CD4-positive, alpha-beta T cell (primary cell): ENCODE results near the gene FHDC1. TPM values are rescaled to one million over a fixed set of nuclear protein-coding genes. Genes with fewer than 3 reads are reported as not detected.

Experiments
- ATAC-seq: fragments of 200-7000 bp; cut with Tn5 transposase; one replicate; pipeline ENCODE4 v1.10.0; 2022; ENCODE audit warnings: mild to moderate bottlenecking; ENCODE audit not compliant: poor library complexity
- CTCF ChIA-PET: fragments of 350-600 bp; sonication (Branson Sonifier 250); formaldehyde crosslinking; loops from one replicate; lab custom pipeline; 2021; ENCODE audit warnings: antibody characterized with exemption, inconsistent platforms; lab: Charles Lee
- POLR2A ChIA-PET: fragments of 350-600 bp; sonication (Branson Sonifier 250); formaldehyde crosslinking; loops from one replicate; lab custom pipeline; 2021; ENCODE audit warnings: antibody characterized with exemption, inconsistent platforms; lab: Charles Lee
- DNase-seq, 14 experiments: peaks; one replicate each; pipeline ENCODE4 v3.0.0-alpha.2; 2013 to 2020; ENCODE audit warnings: mixed read lengths in 2 of 14
- H3K27ac ChIP-seq, 2 donors: one replicate each; pipeline versions ENCODE4 v1.5.1 to v1.7.0; 2013; ENCODE audit warnings: low read length in 2 of 2, low read depth in 1 of 2, mild to moderate bottlenecking in 1 of 2
- H3K27me3 ChIP-seq, 2 experiments: 1 replicate in 1 of 2; 2 replicates in 1 of 2; pipeline versions ENCODE4 v1.6.1 to v1.7.0; 2013; ENCODE audit warnings: low read length in 2 of 2, control low read depth in 1 of 2, mild to moderate bottlenecking in 1 of 2, moderate library complexity in 1 of 2; ENCODE audit not compliant: insufficient read depth in 2 of 2, control insufficient read depth in 1 of 2
- H3K36me3 ChIP-seq: one replicate; pipeline ENCODE4 v1.6.1; 2013; ENCODE audit warnings: low read length, control low read depth; ENCODE audit not compliant: insufficient read depth
- H3K4me1 ChIP-seq: one replicate; pipeline ENCODE4 v1.6.1; 2013; ENCODE audit warnings: low read length, control low read depth; ENCODE audit not compliant: insufficient read depth
- H3K4me3 ChIP-seq: one replicate; pipeline ENCODE4 v1.5.1; 2013; ENCODE audit warnings: mild to moderate bottlenecking, low read length, moderate library complexity
- H3K9me3 ChIP-seq, 2 experiments: 1 replicate in 1 of 2; 2 replicates in 1 of 2; pipeline versions ENCODE4 v1.6.1 to v1.7.0; 2013; ENCODE audit warnings: low read length in 2 of 2, mild to moderate bottlenecking in 2 of 2, control low read depth in 1 of 2, moderate library complexity in 1 of 2; ENCODE audit not compliant: control insufficient read depth in 1 of 2, insufficient read depth in 1 of 2
- H3K27ac Mint-ChIP-seq: one replicate; pipeline ENCODE4 v1.8.0; 2020; ENCODE audit warnings: mixed read lengths
- H3K27me3 Mint-ChIP-seq: one replicate; pipeline ENCODE4 v1.8.0; 2021; ENCODE audit warnings: mixed read lengths
- H3K36me3 Mint-ChIP-seq: one replicate; pipeline ENCODE4 v1.8.0; 2021; ENCODE audit warnings: low read depth, mixed read lengths
- H3K4me1 Mint-ChIP-seq: one replicate; pipeline ENCODE4 v1.8.0; 2021; ENCODE audit warnings: low read depth, mixed read lengths
- H3K4me3 Mint-ChIP-seq: one replicate; pipeline ENCODE4 v1.8.0; 2020; ENCODE audit warnings: mild to moderate bottlenecking, mixed read lengths
- H3K9me3 Mint-ChIP-seq: one replicate; pipeline ENCODE4 v1.8.0; 2020; ENCODE audit warnings: mixed read lengths
- CTCF ChIP-seq: fragments of 200-600 bp; IDR thresholded peaks from one replicate; pipeline ENCODE4 v1.8.0; 2022; ENCODE audit warnings: antibody characterized with exemption, mild to moderate bottlenecking
- intact Hi-C, 2 experiments: fragments of 100-400 bp; cut with DNase I in 1 of 2; cut with micrococcal nuclease in 1 of 2; formaldehyde crosslinking; loops; one replicate each; pipeline versions ENCODE4 v1.15.1 to v1.9.0; 2023 to 2025; cut with DNase I, micrococcal nuclease
- total RNA-seq, 174 experiments: library from RNA in 2 of 174; stranded (reverse) in 2 of 174; gene quantifications; one replicate each; pipeline ENCODE4 v1.2.3 and lab custom pipeline; 2021 to 2026

The FHDC1 gene
- total RNA-seq, 2 experiments from 2014 or later, result 0.03 TPM; not detected in 1

GRCh38 chr4:153014460-153014859, 78.3 kb downstream of the FHDC1 start:
- ChIA-PET POLR2A (no interaction called here), CTCF (no interaction called here)
- Mint-ChIP-seq H3K27ac (no peak overlapping the region), H3K36me3 (no peaks in the 10 kb centered on the region), H3K9me3 (peaks cover 3% of the 10 kb centered on the region), H3K4me1 (no peaks in the 10 kb centered on the region), H3K27me3 (no peaks in the 10 kb centered on the region), H3K4me3 (no peak overlapping the region)
- Histone ChIP-seq H3K36me3 (no peaks in the 10 kb centered on the region), H3K27ac (no peak overlapping the region), H3K4me3 (no peak overlapping the region), H3K4me1 (no peaks in the 10 kb centered on the region), H3K27me3 (no peaks in the 10 kb centered on the region), H3K9me3 (peaks cover 0 to 7% of the 10 kb centered on the region in 2 experiments)
- TF ChIP-seq CTCF, result no peak
- ATAC-seq (no peak), DNase-seq (no peak)
- intact Hi-C loops, result no loop called here

GRCh38 chr4:153016592-153016991, 80.5 kb downstream of the FHDC1 start:
- no peak overlapping the region for H3K27ac Mint-ChIP-seq
- Histone ChIP-seq H3K9me3 (no peaks in the 10 kb centered on the region), H3K27me3 (no peaks in the 10 kb centered on the region), H3K4me1 (no peaks in the 10 kb centered on the region), H3K27ac (no peak overlapping the region), H3K36me3 (no peaks in the 10 kb centered on the region), H3K4me3 (no peak overlapping the region)
- ATAC-seq, result no peak
- CTCF ChIA-PET, result interaction anchor here (1.1 kb wide), 1 partner anchor 13 kb away, joined by 3 read pairs; no protein-coding TSS in a partner anchor
- H3K27me3 Mint-ChIP-seq, result no peaks in the 10 kb centered on the region
- no peak overlapping the region for H3K4me3 Mint-ChIP-seq
- no peak for TF ChIP-seq CTCF
- intact Hi-C loops, result no loop called here
- POLR2A ChIA-PET, result no interaction called here
- H3K9me3 Mint-ChIP-seq, result peaks cover 3% of the 10 kb centered on the region
- H3K36me3 Mint-ChIP-seq, result no peaks in the 10 kb centered on the region
- H3K4me1 Mint-ChIP-seq, result no peaks in the 10 kb centered on the region
- no peak for DNase-seq

- H3K4me1 Mint-ChIP-seq, result no peaks in the 10 kb centered on the region
- no peak overlapping the region for H3K4me3 Mint-ChIP-seq
- no peak overlapping the region for H3K27ac ChIP-seq
- no peaks in the 10 kb centered on the region for H3K27me3 ChIP-seq
- H3K9me3 ChIP-seq, result no peaks in the 10 kb centered on the region
- H3K36me3 Mint-ChIP-seq, result no peaks in the 10 kb centered on the region
- no peaks in the 10 kb centered on the region for H3K9me3 Mint-ChIP-seq
- no peak overlapping the region for H3K4me3 ChIP-seq
- no peak for TF ChIP-seq CTCF
- H3K4me1 ChIP-seq, result no peaks in the 10 kb centered on the region
- CTCF ChIA-PET, result no interaction called here
- no peak for ATAC-seq
- H3K27me3 Mint-ChIP-seq, result no peaks in the 10 kb centered on the region
- DNase-seq, result no peak
- H3K27ac Mint-ChIP-seq, result no peak overlapping the region
- POLR2A ChIA-PET, result no interaction called here
- no peaks in the 10 kb centered on the region for H3K36me3 ChIP-seq
- intact Hi-C loops, result no loop called here
Measured at GRCh38 chr4:153018031-153018430, 81.9 kb downstream of the FHDC1 start.
